Stimulated activated CD4-positive, alpha-beta T cell treated with anti-CD3 and anti-CD28 coated beads, TNF-alpha, amount 100 ng/mL, for 48 hours (primary cell): ENCODE data around the gene ASPM.
"Not testable (repeated sequence)": the region's sequence is repeated elsewhere in the genome, so short reads cannot be mapped to it uniquely, and the experiment has no call there.

Experiments
- DNase-seq, 3 donors: peaks; one replicate each; pipeline ENCODE4 v3.0.0-alpha.2; 2020; ENCODE audit warnings: low read depth in 3 of 3

The ASPM gene

DNA sequence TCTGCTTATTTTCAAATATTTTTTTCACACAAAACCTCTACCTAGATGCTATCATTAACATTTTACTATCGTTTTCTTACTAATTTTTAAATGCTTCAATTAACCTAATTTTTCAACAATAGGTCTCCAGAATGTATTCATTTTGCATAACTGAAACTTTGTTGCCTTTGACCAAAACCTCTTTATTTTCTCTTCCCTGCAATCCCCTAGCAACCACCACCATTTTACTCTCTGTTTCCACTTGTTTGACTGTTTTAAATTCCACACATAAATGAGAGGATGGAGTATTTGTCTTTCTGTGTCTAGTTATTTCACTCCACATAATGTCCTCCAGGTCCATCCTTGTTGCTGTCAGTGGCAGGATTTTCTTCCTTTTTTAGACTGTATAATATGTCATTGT lies 69.9 kb downstream of the ASPM start:
- DNase-seq: no peak

DNA sequence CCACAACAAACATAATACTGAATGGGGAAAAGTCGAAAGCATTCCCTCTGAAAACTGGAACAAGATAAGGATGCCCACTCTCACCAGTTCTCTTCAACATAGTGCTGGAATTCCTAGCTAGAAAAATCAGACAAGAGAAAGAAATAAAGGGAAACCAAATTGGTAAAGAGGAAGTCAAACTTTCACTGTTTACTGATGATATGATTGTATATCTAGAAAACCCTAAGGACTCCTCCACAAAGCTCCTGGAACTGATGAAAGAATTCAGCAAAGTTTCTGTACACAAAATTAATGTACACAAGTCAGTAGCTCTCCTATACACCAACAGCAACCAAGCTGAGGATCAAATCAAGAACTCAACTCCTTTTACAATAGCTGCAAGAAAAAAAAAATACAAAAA lies 72.5 kb downstream of the ASPM start:
- no peak for DNase-seq

DNA sequence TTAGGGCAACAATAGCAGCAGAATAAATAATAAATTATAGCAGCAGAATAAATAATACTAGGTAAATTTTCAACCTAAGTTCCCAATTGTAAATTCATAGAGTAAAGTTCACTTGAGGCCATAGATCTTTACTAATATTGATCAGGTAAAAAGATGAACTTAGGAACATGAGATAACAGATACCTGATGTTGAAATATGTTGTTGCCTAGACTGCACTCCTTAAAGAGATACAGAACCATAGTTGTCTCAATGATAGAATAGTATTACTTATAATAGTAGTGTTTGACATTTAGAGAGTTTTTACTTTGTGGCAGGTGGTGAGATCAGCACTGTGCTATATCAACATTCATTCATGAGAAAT lies 79.0 kb downstream of the ASPM start:
- DNase-seq: no peak

DNA sequence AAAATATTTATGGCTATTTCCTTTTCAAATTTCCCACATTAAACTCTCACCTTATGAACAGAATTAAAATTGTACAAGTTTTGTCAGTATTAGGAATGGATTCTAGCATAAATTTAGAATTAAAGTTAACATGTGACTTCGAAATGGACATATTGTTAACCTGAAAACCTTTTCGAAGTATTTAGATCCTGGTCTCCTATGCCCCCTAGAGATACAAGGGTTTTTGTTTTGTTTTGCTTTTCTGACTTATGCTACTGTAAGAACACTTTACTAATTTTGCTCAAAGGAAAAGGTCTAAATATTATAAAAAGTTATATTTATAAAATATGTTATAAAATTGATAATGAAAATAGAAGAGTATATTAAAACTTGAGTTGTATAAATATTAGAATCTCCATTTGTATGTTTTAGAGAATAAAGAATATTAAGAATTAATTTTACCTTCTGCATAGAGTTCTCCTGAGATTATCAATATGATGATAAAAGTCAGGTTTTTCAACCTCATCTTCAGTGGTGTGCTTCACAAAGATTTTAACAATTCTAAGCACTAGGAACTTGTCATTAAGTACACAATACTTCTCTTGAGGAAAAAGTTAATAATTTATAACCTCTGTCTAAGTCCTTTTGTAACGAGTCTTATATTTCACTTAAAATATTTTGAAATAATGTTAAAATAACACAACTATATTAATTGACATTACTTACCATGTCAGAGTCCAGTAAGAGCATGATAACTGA lies 79.6 kb downstream of the ASPM start, which contains the start of gene F13B:
TSS of gene F13B (minus strand) at position 542 of the 738 bp plus-strand sequence. CDS start at position 505, 37 bp downstream.
- DNase-seq: no peak

DNA sequence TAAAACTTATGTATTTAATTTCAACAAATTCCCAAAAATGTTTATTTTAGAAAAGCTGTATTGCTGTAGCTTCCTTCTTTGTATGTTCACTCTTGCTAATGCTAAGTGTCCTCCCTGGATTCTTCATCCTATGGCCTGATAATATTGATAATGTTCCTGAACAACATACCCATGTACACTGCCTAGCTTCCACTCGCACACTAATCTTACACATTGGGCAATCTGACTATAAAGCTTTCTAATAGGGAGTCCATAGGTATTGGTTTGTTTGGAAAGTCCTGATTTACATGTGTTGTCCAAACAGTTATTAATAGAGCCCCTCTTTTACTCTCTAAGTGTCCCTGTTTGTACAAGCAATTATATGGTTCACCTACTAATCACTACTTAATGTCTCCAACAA lies 80.2 kb downstream of the ASPM start:
- DNase-seq: no peak

DNA sequence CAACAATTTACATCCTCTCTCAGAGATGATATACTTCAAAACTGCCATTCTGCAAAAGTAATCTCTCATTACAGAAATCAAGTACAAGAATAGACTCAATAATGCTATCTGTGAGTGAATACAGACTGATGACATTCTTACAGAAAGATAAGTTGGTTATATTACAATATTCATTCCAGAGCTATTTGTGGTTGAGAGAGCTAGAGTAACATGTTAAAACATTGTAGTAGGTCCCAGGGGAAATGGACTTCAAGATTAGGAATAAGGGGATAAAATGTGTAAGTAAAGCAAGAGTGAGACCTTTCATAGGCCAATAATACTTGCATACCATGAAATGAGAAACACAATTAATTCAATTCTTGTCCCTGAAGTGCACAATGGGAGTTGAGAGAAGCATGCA lies 80.9 kb downstream of the ASPM start:
- no peak for DNase-seq

DNA sequence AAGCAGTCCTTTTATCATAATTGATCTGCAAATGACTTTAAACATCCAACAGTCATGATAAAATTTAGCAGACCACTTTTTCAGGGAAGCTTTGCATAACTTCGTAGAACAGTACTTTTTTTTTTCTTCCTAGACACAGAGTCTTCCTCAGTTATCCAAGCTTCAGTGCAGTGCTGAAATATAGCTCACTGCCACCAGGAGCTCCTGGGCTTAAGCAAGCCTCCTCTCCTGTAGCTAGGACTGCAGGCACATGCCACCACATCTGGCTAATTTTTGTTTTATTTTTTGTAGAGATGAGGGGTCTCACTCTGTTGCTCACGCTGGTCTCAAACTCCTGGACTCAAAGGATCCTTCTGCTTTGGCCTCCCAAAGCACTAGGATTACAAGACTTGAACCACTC lies 83.3 kb downstream of the ASPM start:
- no peak for DNase-seq

DNA sequence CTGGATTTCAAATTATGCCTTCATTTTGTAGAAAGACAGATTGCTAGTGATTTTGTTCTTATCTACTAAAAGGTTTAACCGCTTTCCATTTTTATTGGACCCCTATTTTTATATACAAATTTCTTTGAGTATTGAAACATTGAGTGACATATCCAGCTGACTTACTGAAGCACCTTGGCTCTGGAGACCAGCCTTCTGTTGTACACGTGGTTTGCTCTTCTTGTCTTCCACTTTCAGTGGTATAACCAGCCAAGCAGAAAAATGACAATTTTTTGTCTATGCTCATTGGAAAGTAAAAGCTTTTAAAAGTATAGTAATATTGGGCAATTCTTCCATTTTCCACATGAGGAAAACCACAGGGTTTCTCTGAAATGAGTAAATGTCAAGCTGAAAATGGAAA lies 83.8 kb downstream of the ASPM start:
- DNase-seq: no peak

DNA sequence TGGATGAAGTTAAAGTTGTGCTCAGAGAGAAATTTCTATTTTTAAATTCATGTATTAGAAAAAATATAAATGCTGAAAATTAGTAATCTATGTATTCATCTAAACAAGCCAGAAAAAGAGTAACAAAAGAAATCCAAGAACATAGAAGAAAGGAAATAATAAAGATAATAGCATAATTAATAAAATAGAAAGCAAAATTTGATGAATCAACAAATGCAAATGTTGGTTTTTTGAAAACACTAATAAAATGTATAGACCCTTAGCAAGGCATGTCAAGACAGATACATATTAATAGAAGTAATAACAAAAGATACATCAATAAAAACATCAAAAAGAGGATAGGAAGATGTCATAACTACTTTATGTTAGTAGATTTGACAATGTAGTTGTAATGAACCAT lies 97.4 kb downstream of the ASPM start:
- DNase-seq: no peak

DNA sequence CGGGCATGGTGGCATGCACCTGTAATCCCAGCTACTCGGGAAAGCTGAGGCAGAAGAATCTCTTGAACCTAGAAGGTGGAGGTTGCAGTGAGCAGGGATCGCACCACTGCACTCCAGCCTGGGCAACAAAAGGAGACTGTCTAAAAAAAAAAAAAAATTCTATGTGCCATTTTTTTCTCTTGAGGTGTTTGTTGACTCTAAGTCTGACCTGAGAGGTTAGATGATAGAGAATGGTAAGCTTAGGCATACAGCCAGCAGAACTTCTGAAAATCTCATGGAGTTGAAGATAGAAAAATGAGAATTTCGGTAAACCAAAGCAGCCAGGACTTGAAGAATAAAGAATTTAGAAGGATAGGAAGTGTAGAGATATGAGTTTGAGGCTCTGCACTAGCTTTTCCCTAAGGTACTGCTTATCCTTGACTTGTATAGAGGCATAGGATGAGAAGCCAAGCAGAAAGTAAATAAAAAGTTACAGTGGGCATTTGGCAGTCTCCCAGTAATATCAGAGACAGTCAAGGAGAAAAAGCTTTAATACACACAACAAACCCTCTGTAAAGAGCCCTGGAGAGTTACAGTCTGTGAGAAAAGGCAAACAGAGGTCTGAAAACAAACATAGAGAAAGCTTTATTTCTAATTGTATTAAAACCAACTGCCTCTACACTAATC lies 103.7 kb downstream of the ASPM start:
- no peak for DNase-seq

DNA sequence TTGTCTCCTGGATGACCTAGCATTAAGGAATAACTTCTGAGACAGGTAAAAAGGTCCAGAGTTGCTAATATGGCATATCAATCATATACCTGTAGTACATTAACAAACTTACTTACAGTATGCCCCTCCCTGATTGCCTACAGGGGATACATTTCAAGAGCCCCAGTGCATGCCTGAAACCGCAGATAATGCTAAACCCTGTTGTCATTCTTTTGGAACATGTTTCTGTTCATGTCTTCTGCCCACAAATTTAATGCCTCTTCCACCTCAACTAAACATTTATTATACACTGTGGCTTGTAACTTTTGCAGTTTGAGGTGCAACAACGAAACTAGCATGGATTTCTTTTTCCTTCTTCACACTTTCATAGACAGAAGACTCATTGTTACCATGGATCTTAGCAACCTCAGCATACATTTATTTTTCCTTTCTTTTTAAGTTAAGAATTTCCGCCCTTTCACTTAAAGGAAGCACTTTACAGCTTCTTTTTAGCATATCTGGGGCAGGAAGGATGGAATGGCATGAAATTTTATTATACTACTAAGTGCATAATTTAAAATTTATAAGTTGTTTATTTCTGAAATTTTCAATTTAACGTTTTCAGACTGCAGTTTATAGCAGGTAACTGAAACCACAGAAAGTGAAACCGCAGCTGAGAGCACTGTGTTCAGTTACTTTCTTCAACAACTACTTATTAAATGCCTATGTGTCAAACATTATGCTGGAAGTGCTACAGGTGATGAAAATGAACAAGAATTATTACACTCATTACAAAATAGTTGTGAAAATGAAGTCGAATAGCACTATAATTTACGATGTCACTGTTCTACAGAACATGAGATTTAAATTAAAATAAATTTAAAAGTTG lies 104.7 kb downstream of the ASPM start:
- no peak for DNase-seq

DNA sequence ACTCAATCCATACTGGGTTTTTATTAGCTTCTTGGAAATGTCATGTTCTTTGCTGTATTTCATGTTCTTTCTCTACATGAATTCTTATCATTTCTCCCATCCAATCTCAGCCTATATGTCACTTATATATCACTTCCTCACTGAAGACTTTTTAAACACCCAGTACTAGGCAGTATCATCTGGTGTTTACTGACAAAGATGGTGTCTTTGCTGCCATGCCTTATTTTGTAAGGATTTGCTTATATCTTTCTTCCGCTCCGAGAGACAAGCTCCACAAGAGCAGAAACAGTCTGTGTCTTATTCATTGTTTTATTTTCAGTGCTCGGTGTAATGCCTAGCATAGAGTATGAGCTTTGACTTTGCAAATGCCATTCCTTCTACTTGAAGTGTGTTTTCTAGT lies 109.6 kb downstream of the ASPM start:
- DNase-seq: no peak

DNA sequence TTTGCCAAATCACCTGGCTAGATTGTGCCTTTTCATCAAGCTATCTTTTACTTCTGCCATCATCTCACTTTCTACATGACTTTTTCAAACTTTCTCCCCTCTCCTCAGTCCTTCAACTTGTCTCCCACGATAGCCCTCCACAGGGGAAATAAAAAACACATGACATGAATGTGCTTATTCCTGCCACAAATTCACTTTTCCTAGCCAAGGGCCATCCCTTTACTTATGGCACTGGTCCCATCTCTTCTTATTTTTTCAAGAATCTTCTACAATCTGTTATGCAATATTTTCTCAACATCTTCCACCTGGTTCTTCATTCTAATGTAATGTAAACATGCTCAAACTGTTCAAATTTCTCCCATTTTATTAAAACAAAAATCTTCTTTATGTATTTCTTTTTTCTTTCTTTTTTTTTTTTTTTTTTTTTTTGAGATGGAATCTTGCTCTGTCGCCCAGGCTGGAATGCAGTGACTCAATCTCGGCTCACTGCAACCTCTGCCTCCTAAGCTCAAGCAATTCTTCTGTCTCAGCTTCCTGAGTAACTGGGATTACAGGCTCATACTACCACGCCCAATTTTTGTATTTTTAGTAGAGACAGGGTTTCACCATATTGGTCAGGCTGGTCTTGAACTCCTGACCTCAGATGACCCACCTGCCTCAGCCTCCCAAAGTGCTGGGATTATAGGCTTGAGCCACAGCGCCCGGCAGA lies 111.7 kb downstream of the ASPM start:
- not testable (repeated sequence) for DNase-seq
